HepG2 (cell line): ENCODE measurements around the gene SQOR. TPM values are rescaled to one million over a fixed set of nuclear protein-coding genes. Genes with fewer than 3 reads are reported as not detected.
"Not testable (repeated sequence)": the region's sequence is repeated elsewhere in the genome, so short reads cannot be mapped to it uniquely, and the experiment has no call there.

Experiments used
- ATAC-seq: fragments of 200-7000 bp; cut with Tn5 transposase; 3 replicates; pipeline ENCODE4 v1.9.1; 2020; ENCODE audit warnings: mild to moderate bottlenecking, moderate library complexity
- BruUV-seq: library from RNA; stranded (reverse); fragments of 400-500 nt; replicated peaks from 2 replicates; lab custom pipeline; 2021; lab: Mats Ljungman, UMichigan
- CTCF ChIA-PET: fragments of 300-600 bp; formaldehyde crosslinking; extraction: SDS; loops from one replicate; lab custom pipeline; 2021; ENCODE audit warnings: low total read pairs, inconsistent platforms, low intra/inter-chr PET ratio; lab: Yijun Ruan, JAX
- POLR2A ChIA-PET: fragments of 350-600 bp; sonication (Branson Sonifier 250); formaldehyde crosslinking; loops from one replicate; lab custom pipeline; 2020; ENCODE audit warnings: antibody characterized with exemption, inconsistent platforms; lab: Yijun Ruan, JAX
- DNase-seq: peaks from one replicate; pipeline ENCODE4 v3.0.0-alpha.2; 2015; ENCODE audit warnings: low spot score
- FAIRE-seq: peaks from 3 replicates; lab custom pipeline; 2011; peaks lifted over from hg19 to GRCh38; lab: Jason Lieb, UNC
- H2AFZ ChIP-seq: one replicate; pipeline ENCODE4 v1.6.1; 2011; ENCODE audit warnings: low read length, inconsistent platforms
- H3K27ac ChIP-seq: fragments of 300-600 bp; 3 replicates; pipeline ENCODE4 v1.8.0; 2011; ENCODE audit warnings: mixed run types, mild to moderate bottlenecking, mixed read lengths, low read length, inconsistent platforms; ENCODE audit not compliant: insufficient read depth; ENCODE audit errors: extremely low read length
- H3K27me3 ChIP-seq, 2 experiments: fragments of 200-600 bp in 1 of 2; 2 replicates in 1 of 2; 3 replicates in 1 of 2; pipeline versions ENCODE4 v1.6.0 to v1.8.0; 2011; ENCODE audit warnings: low read length in 2 of 2, mild to moderate bottlenecking in 2 of 2, moderate library complexity in 2 of 2, inconsistent platforms in 1 of 2; ENCODE audit not compliant: insufficient read depth in 2 of 2, control insufficient read depth in 1 of 2
- H3K36me3 ChIP-seq, 2 experiments: fragments of 200-600 bp in 1 of 2; replicated peaks in 1 of 2; 2 replicates in 1 of 2; 3 replicates in 1 of 2; pipeline versions ENCODE4 v1.5.1 to v1.8.0; 2011; ENCODE audit warnings: low read length in 2 of 2, inconsistent platforms in 1 of 2; ENCODE audit not compliant: insufficient read depth in 2 of 2, control insufficient read depth in 1 of 2
- H3K4me1 ChIP-seq: 2 replicates; pipeline ENCODE4 v1.5.1; 2012; ENCODE audit warnings: low read length, inconsistent platforms; ENCODE audit not compliant: insufficient read depth
- H3K4me2 ChIP-seq: 2 replicates; pipeline ENCODE4 v1.6.0; 2011; ENCODE audit warnings: low read depth, low read length, inconsistent platforms
- H3K4me3 ChIP-seq, 3 experiments: fragments of 200-600 bp in 1 of 3; sonication (generic), shearing (Covaris generic) in 1 of 3; replicated peaks in 1 of 3; 2 replicates each; pipeline ENCODE4 v1.5.1; 2011 to 2016; ENCODE audit warnings: low read length in 3 of 3, inconsistent platforms in 2 of 3, low read depth in 2 of 3, mild to moderate bottlenecking in 2 of 3, control low read depth in 1 of 3, mixed read lengths in 1 of 3; ENCODE audit not compliant: insufficient read depth in 1 of 3
- H3K79me2 ChIP-seq: one replicate; pipeline ENCODE4 v1.6.1; 2011; ENCODE audit warnings: low read length, inconsistent platforms; ENCODE audit not compliant: insufficient read depth
- H3K9ac ChIP-seq: 2 replicates; pipeline ENCODE4 v1.6.0; 2011; ENCODE audit warnings: mild to moderate bottlenecking, low read depth, low read length, inconsistent platforms; ENCODE audit not compliant: insufficient read depth
- H3K9me3 ChIP-seq: 2 replicates; pipeline ENCODE4 v1.5.1; 2012; ENCODE audit warnings: mild to moderate bottlenecking, low read length
- H4K20me1 ChIP-seq: 2 replicates; pipeline ENCODE4 v1.6.0; 2011; ENCODE audit warnings: inconsistent platforms, mild to moderate bottlenecking, low read length, moderate library complexity; ENCODE audit not compliant: insufficient read depth
- ARID5B ChIP-seq: IDR thresholded peaks from 2 replicates; pipeline ENCODE4 v1.4.0; 2020; ENCODE audit warnings: mild to moderate bottlenecking, missing genetic modification reagents
- FOSL2 ChIP-seq: sonication (generic); formaldehyde crosslinking; IDR thresholded peaks from 2 replicates; pipeline ENCODE4 v1.4.0; 2020; ENCODE audit warnings: missing genetic modification reagents
- IKZF5 ChIP-seq: IDR thresholded peaks from 2 replicates; pipeline ENCODE4 v1.6.1; 2018; ENCODE audit warnings: missing genetic modification reagents, mild to moderate bottlenecking, missing compliant biosample characterization
- MAFK ChIP-seq, 2 experiments: IDR thresholded peaks in 1 of 2; conservative IDR thresholded peaks in 1 of 2; 2 replicates each; pipeline ENCODE4 v1.6.1; 2011; ENCODE audit warnings: improper control_type of control experiment in 2 of 2, low read length in 2 of 2
- TFDP1 ChIP-seq: IDR thresholded peaks from 2 replicates; pipeline ENCODE4 v1.6.1; 2016; ENCODE audit warnings: missing compliant biosample characterization, missing genetic modification reagents, borderline replicate concordance
- ZEB1 ChIP-seq: IDR thresholded peaks from 2 replicates; pipeline ENCODE4 v1.6.1; 2012; ENCODE audit warnings: mild to moderate bottlenecking, low read depth, inconsistent platforms; ENCODE audit not compliant: insufficient replicate concordance
- ZNF205 ChIP-seq: IDR thresholded peaks from 2 replicates; pipeline ENCODE4 v1.6.1; 2018; ENCODE audit warnings: missing biosample characterization, missing genetic modification reagents
- WGBS: methylation state at CpG from one replicate; pipeline ENCODE4 v1.1.6; 2017; ENCODE audit warnings: low lambda C conversion rate; 5-methylcytosine and 5-hydroxymethylcytosine counted together
- in situ Hi-C: cut with HindIII; loops from 2 replicates; pipeline ENCODE4 v1.10.0; 2017; ENCODE audit warnings: low pct_unique_long_range_greater_than_20kb; ENCODE audit not compliant: extremely low pct_ligation_motif_present
- intact Hi-C: fragments of 100-400 bp; cut with micrococcal nuclease; formaldehyde crosslinking; loops from one replicate; pipeline ENCODE4 v1.10.0; 2022; ENCODE audit not compliant: unreplicated experiment
- polyA plus RNA-seq, 8 experiments: library from polyadenylated mRNA; depleted of rRNA in 3 of 8; stranded (reverse) in 7 of 8; unstranded in 1 of 8; fragments of >200 nt; fragmentation: Illumina TruSeq in 4 of 8; extraction: Trizol in 4 of 8; gene quantifications; 2 replicates each; pipeline versions ENCODE4 v1.2.1 to v1.2.3, GENCODE V29; 2011 to 2016; ENCODE audit warnings: low read depth in 4 of 8, missing spikeins in 1 of 8, mixed read lengths in 1 of 8; ENCODE audit not compliant: insufficient read depth in 1 of 8
- total RNA-seq, 5 experiments: library from RNA; depleted of rRNA; stranded (reverse); fragments of >200 nt; fragmentation: Illumina TruSeq; extraction: Trizol; gene quantifications; 2 replicates each; pipeline ENCODE4 v1.2.3, GENCODE V29; 2016; ENCODE audit warnings: low read depth in 1 of 5
- TF ChIP-seq, protein P1 (sequence below): IDR thresholded peaks from 2 replicates; pipeline ENCODE4 v1.6.1; 2016

SQOR gene
- total and polyA plus RNA-seq, 2 of the 13 experiments (the other 11 are each of a cell fraction or from before 2014, with no cell fraction given) = 19.3 to 19.4 TPM

DNA sequence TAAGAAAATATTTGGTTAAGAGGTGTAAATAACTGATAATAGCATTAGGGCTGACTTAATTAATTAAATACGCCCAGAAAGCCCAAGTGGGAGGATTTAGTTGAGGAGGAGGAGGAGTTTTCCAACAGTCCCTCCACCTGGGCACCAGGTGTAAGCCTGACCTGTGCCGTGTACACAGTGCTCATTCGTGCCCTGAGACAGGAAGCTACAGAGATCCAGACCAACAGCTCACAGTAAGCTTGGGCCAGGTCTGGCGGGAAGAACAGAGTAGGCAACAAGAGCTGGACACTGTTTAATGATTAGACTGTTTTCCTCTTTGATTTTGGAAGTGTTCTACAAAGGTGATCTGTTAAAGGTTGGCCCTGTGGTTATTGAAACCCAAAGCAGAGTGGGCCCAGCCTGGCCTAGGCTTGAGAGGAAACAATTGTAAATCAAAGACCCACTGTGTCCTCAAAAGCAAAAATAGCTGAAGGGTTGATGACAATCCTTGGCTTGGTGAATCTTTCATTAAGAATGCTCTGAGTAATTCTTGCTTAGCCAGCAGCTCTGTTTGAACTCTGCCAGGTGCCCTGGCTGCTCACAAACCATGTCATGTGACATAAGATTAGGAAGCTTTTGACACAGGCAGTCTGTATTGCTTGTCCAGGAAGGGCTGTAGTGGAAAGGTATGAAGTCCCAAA, 13.8 kb downstream of the SQOR start (continued):
- TF ChIP-seq ARID5B (CRISPR knock-in tag) (peak; percentile 23; the same call in 1 of the 2 replicates), IKZF5 (CRISPR knock-in tag) (0 out of 2 replicates have a peak, but pooled peaks have one; percentile 37), ZEB1 (peak; percentile 93), ZNF205 (no peak), FOSL2 (peak; percentile 63), MAFK (conservative IDR thresholded peaks at IDR 0.05 in 1 of 2, IDR thresholded peaks at IDR 0.05 in 1 of 2; ENCODE audit: low read length in 2 of 2) (peak; percentile 38 to 46; a peak in 3 of 4 replicates), TFDP1 (CRISPR knock-in tag) (peak; percentile 41; the same call in 1 of the 2 replicates)
- TF ChIP-seq, protein P1, sequence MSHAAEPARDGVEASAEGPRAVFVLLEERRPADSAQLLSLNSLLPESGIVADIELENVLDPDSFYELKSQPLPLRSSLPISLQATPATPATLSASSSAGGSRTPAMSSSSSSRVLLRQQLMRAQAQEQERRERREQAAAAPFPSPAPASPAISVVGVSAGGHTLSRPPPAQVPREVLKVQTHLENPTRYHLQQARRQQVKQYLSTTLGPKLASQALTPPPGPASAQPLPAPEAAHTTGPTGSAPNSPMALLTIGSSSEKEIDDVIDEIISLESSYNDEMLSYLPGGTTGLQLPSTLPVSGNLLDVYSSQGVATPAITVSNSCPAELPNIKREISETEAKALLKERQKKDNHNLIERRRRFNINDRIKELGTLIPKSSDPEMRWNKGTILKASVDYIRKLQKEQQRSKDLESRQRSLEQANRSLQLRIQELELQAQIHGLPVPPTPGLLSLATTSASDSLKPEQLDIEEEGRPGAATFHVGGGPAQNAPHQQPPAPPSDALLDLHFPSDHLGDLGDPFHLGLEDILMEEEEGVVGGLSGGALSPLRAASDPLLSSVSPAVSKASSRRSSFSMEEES (CRISPR knock-in tag) = peak; percentile 62; the same call in 1 of the 2 replicates

DNA sequence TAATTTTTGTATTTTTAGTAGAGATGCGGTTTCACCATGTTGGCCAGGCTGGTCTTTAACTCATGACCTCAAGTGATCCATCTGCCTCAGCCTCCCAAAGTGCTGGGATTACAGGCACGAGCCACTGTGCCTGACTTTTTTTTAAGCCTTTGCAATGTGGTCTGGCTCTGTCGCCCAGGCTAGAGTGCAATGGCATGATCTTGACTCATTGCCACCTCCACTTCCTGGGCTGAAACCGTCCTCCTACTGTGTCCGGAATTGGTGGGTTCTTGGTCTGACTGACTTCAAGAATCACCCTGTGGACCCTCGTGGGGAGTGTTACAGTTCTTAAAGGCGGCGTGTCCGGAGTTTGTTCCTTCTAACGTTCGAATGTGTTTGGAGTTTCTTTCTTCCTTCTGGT, 15.2 kb downstream of the SQOR start:
- CTCF ChIA-PET, H4K20me1 ChIP-seq, intact Hi-C loops, H3K4me3 ChIP-seq, H3K27me3 ChIP-seq, H3K79me2 ChIP-seq, in situ Hi-C loops, H2AFZ ChIP-seq, H3K27ac ChIP-seq, FAIRE-seq, H3K9me3 ChIP-seq, H3K4me2 ChIP-seq, BruUV-seq, H3K36me3 ChIP-seq, DNase-seq, ATAC-seq, H3K9ac ChIP-seq: not testable (repeated sequence)
- peaks cover 33% of the 10 kb centered on the region for H3K4me1 ChIP-seq
- 99% methylated on average over 11 of the region's 11 CpGs for WGBS
- POLR2A ChIA-PET = interaction anchor here (0.7 kb wide), 1 partner anchor 9 kb away, joined by 3 read pairs; no protein-coding TSS in a partner anchor
